Fibroblast of the aortic adventitia (primary cell): ENCODE measurements around the gene TBC1D22A. TPM values are rescaled to one million over a fixed set of nuclear protein-coding genes. Genes with fewer than 3 reads are reported as not detected.

Source experiments
- DNase-seq: peaks from one replicate; pipeline ENCODE4 v3.0.0-alpha.2; 2010; ENCODE audit warnings: low read depth
- H3K4me3 ChIP-seq: 2 replicates; pipeline ENCODE4 v1.5.1; 2011; ENCODE audit warnings: low read depth, mild to moderate bottlenecking, control low read depth, low read length, moderate library complexity
- CTCF ChIP-seq: IDR thresholded peaks from 2 replicates; pipeline ENCODE4 v1.5.1; 2011; ENCODE audit warnings: mild to moderate bottlenecking, low read length, control low read depth, inconsistent platforms; ENCODE audit not compliant: insufficient read depth
- total RNA-seq: library from RNA; depleted of rRNA; stranded (reverse); fragments of >200 nt; gene quantifications from 2 replicates; pipeline ENCODE4 v1.2.3, GENCODE V29; 2012; ENCODE audit warnings: low replicate concordance

TBC1D22A gene
- total RNA-seq, 1 donor = 13.8 TPM

GRCh38 chr22:46892866-46893265, 130.4 kb downstream of the TBC1D22A start:
- no peak for TF ChIP-seq CTCF
- no peak for DNase-seq
- H3K4me3 ChIP-seq = no peak overlapping the region

DNA sequence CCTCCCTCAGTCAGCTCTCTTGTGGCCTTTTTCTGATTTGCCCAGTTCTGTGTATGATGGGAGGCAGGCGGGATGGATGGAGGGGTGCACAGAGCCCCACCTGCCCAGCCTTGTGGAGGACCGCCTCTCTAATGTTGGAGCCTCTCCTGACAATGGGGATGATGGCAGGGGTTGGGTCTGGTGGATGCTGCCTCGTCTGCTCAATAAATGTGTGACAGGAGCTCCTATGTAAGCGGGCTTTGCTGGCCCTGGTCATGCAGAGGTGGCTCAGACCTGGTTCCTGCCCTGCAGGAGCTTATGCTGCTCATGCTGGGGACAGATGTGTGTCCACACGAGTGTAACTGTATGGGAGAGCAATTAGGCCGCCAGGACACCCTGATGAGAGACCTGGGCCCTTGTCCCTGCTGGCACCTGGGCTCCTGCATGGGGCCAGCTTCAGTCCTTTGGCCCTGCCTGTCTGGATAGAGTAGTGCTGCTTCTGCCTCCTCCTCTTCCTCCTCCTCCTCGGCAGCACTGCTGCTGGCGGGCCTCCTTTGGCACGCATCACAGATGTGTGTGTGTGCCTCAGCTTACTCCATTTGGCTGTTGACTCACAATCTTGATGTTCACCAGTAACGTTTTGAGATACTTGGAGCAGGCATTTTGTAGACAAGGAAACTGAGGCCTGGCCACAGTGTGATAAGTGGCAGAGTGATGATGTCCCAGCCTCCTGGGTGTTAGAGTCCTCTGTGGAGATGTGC, 131.0 kb downstream of the TBC1D22A start:
- no peak overlapping the region for H3K4me3 ChIP-seq
- DNase-seq = no peak
- no peak for TF ChIP-seq CTCF

GRCh38 chr22:46894081-46894671, 131.7 kb downstream of the TBC1D22A start:
- H3K4me3 ChIP-seq = no peak overlapping the region
- no peak for DNase-seq
- TF ChIP-seq CTCF = no peak

DNA sequence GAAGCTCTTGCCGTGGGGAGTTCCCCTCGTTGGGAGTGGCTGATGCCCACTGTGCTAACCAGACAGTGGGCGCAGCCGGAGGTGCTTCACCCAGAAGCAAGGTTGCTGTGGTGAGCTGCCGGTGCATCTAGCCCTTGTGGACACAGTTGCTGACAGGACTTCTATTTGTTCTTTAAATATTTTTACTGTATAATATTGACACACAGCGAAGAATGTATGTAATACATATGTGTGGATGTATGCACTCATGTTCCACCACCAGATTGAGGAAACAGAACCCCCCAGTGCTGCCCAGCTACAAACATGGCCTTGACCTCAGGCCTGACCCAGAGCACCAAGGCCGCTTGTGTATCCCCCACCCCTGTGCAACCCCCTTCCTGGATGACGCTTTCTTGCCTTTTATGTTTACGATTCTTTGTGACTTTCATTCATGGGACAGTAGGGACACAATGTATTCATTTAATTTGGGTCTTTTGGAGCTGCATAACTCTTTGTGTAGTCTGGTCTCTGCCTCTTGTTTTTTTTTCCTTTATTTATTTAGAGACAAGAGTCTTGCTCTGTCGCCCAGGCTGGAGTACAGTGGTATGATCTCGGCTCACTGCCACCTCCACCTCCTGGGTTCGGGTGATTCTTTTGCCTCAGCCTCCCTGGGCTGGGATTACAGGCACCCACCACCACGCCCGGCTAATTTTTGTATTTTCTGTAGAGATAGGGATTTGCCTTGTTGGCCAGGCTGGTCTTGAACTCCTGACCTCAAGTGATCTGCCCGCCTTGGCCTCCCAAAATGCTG, 132.6 kb downstream of the TBC1D22A start:
- no peak for TF ChIP-seq CTCF
- no peak overlapping the region for H3K4me3 ChIP-seq
- DNase-seq = no peak

- no peak for TF ChIP-seq CTCF
- no peak for DNase-seq
- H3K4me3 ChIP-seq = no peak overlapping the region
Measured at GRCh38 chr22:46895753-46896152, 133.3 kb downstream of the TBC1D22A start.

DNA sequence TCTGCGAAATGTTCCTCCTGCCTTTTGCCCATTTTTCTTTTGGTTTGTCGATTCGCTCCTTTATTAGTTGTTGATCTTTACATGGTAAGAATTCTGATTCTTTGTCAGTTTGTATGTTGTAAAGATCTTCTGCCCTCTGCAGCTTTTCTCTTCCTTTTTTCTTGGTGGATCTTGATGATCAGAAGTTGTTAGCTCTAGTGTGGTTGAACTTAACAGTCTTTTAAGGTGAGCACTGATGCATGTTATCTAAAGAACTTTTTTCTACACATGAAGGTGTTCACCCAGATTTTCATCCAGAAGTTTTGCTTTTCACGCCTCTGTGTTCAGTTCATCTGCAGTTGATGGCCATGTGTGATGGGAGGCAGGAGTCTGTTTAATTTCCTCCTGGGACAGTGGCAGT, 133.7 kb downstream of the TBC1D22A start:
- H3K4me3 ChIP-seq = no peak overlapping the region
- TF ChIP-seq CTCF = no peak

More for the DNA sequence above, 133.7 kb downstream of the TBC1D22A start:
- DNase-seq = no peak
